Measurements from ENCODE around the gene NUS1.
"Not testable (repeated sequence)": the region's sequence is repeated elsewhere in the genome, so short reads cannot be mapped to it uniquely, and the experiment has no call there.

Gene NUS1

DNA sequence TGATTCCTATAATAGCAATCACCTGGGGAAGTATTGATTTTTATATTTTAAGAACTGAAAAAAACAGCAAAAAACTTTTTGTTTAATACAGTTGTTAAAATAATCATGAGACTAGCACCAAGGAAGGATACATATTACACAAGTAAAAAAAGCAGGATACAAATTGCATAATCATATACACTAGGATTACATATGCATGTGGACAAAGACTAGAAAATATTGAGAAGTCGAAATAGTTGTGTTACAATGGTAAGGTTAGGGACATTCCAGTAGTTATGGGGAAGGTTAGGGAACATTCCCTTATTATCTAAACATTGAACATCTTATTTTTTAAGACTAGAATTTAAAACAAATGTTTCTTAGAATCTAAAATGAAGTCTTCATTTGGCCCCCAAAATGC, 9.5 kb downstream of the NUS1 start:
- H3K9me3 ChIP-seq (ENCODE audit: control insufficient read depth, insufficient read depth, low read length), result no peaks in the 10 kb centered on the region
- TF ChIP-seq EZH2phosphoT487 (IDR thresholded peaks at IDR 0.05; ENCODE audit: borderline replicate concordance, low read length) (no peak), CTCF (IDR thresholded peaks at IDR 0.05; ENCODE audit: low read depth, low read length, poor library complexity, severe bottlenecking) (no peak)
- peaks cover 42% of the 10 kb centered on the region for H3K36me3 ChIP-seq (ENCODE audit: control insufficient read depth, low read length)
- peaks cover 98% of the 10 kb centered on the region for H3K79me2 ChIP-seq (ENCODE audit: control insufficient read depth, low read length)
- H3F3A ChIP-seq (ENCODE audit: control insufficient read depth, insufficient read depth), result no peaks in the 10 kb centered on the region
- H3K4me1 ChIP-seq (ENCODE audit: control insufficient read depth, low read length), result 0 out of 2 replicates have a peak, but pooled peaks cover 3% of the 10 kb centered on the region
- H4K20me1 ChIP-seq (ENCODE audit: control insufficient read depth, insufficient read depth, low read depth, low read length), result peaks cover 15% of the 10 kb centered on the region; the same call in 1 of the 2 replicates
- H3K27ac ChIP-seq (ENCODE audit: low read depth, low read length), result no peak overlapping the region
- H3K27me3 ChIP-seq (ENCODE audit: control insufficient read depth, low read length), result no peaks in the 10 kb centered on the region
- H3K4me3 ChIP-seq (ENCODE audit: low read length), result no peak overlapping the region
- H3K4me2 ChIP-seq (ENCODE audit: low read length), result no peak overlapping the region
- no peaks in the 10 kb centered on the region for H3K9me2 ChIP-seq (replicated peaks; ENCODE audit: control insufficient read depth, low read length)

- Histone ChIP-seq H3K27me3 (ENCODE audit: control insufficient read depth, low read length) (no peaks in the 10 kb centered on the region), H3K4me3 (ENCODE audit: low read length) (no peak overlapping the region), H3K9me3 (ENCODE audit: control insufficient read depth, insufficient read depth, low read length) (no peaks in the 10 kb centered on the region), H4K20me1 (ENCODE audit: control insufficient read depth, insufficient read depth, low read depth, low read length) (peaks cover 13% of the 10 kb centered on the region; the same call in 1 of the 2 replicates), H3K36me3 (ENCODE audit: control insufficient read depth, low read length) (peaks cover 37% of the 10 kb centered on the region), H3K79me2 (ENCODE audit: control insufficient read depth, low read length) (peaks cover 98% of the 10 kb centered on the region), H3K9me2 (replicated peaks; ENCODE audit: control insufficient read depth, low read length) (no peaks in the 10 kb centered on the region), H3K27ac (ENCODE audit: low read depth, low read length) (no peak overlapping the region), H3K4me1 (ENCODE audit: control insufficient read depth, low read length) (0 out of 2 replicates have a peak, but pooled peaks cover 3% of the 10 kb centered on the region), H3F3A (ENCODE audit: control insufficient read depth, insufficient read depth) (no peaks in the 10 kb centered on the region), H3K4me2 (ENCODE audit: low read length) (no peak overlapping the region)
- TF ChIP-seq EZH2phosphoT487 (IDR thresholded peaks at IDR 0.05; ENCODE audit: borderline replicate concordance, low read length) (no peak), CTCF (IDR thresholded peaks at IDR 0.05; ENCODE audit: low read depth, low read length, poor library complexity, severe bottlenecking) (no peak)
Measured at GRCh38 chr6:117685359-117685758, 10.1 kb downstream of the NUS1 start.

- H3K27ac ChIP-seq (ENCODE audit: low read depth, low read length), result no peak overlapping the region
- no peak overlapping the region for H3K4me3 ChIP-seq (ENCODE audit: low read length)
- H4K20me1 ChIP-seq (ENCODE audit: control insufficient read depth, insufficient read depth, low read depth, low read length), result no peaks in the 10 kb centered on the region
- H3K79me2 ChIP-seq (ENCODE audit: control insufficient read depth, low read length), result peaks cover 95% of the 10 kb centered on the region
- no peaks in the 10 kb centered on the region for H3F3A ChIP-seq (ENCODE audit: control insufficient read depth, insufficient read depth)
- H3K9me3 ChIP-seq (ENCODE audit: control insufficient read depth, insufficient read depth, low read length), result no peaks in the 10 kb centered on the region
- TF ChIP-seq EZH2phosphoT487 (IDR thresholded peaks at IDR 0.05; ENCODE audit: borderline replicate concordance, low read length) (no peak), CTCF (IDR thresholded peaks at IDR 0.05; ENCODE audit: low read depth, low read length, poor library complexity, severe bottlenecking) (no peak)
- H3K27me3 ChIP-seq (ENCODE audit: control insufficient read depth, low read length), result no peaks in the 10 kb centered on the region
- H3K4me1 ChIP-seq (ENCODE audit: control insufficient read depth, low read length), result no peaks in the 10 kb centered on the region
- H3K4me2 ChIP-seq (ENCODE audit: low read length), result no peak overlapping the region
- no peaks in the 10 kb centered on the region for H3K9me2 ChIP-seq (replicated peaks; ENCODE audit: control insufficient read depth, low read length)
- peaks cover 30% of the 10 kb centered on the region for H3K36me3 ChIP-seq (ENCODE audit: control insufficient read depth, low read length)
Measured at GRCh38 chr6:117687021-117687648, 11.9 kb downstream of the NUS1 start.

GRCh38 chr6:117689584-117689983, 14.3 kb downstream of the NUS1 start:
- H3K4me1 ChIP-seq (ENCODE audit: control insufficient read depth, low read length); H3F3A ChIP-seq (ENCODE audit: control insufficient read depth, insufficient read depth); H3K27me3 ChIP-seq (ENCODE audit: control insufficient read depth, low read length); H3K9me2 ChIP-seq (replicated peaks; ENCODE audit: control insufficient read depth, low read length); H3K4me3 ChIP-seq (ENCODE audit: low read length); H4K20me1 ChIP-seq (ENCODE audit: control insufficient read depth, insufficient read depth, low read depth, low read length); H3K4me2 ChIP-seq (ENCODE audit: low read length); H3K27ac ChIP-seq (ENCODE audit: low read depth, low read length); H3K9me3 ChIP-seq (ENCODE audit: control insufficient read depth, insufficient read depth, low read length): not testable (repeated sequence)
- Histone ChIP-seq H3K79me2 (ENCODE audit: control insufficient read depth, low read length) (peaks cover 78% of the 10 kb centered on the region), H3K36me3 (ENCODE audit: control insufficient read depth, low read length) (peaks cover 42% of the 10 kb centered on the region)

Data from DOHH2 (cell line).